Mononuclear cell (primary cell): Measurements from ENCODE around the gene PSKH1. TPM values are rescaled to one million over a fixed set of nuclear protein-coding genes. Genes with fewer than 3 reads are reported as not detected.

ENCODE experiments used
- H3K27me3 ChIP-seq: 2 replicates; pipeline ENCODE4 v1.6.0; 2011; ENCODE audit warnings: low read length, control low read depth; ENCODE audit not compliant: insufficient read depth
- H3K4me1 ChIP-seq: 2 replicates; pipeline ENCODE4 v1.5.1; 2011; ENCODE audit warnings: mild to moderate bottlenecking, low read length, control low read depth; ENCODE audit not compliant: insufficient read depth
- H3K4me3 ChIP-seq: 2 replicates; pipeline ENCODE4 v1.5.1; 2011; ENCODE audit warnings: mild to moderate bottlenecking, low read length, moderate library complexity
- H3K9me3 ChIP-seq: 2 replicates; pipeline ENCODE4 v1.5.1; 2011; ENCODE audit warnings: low read depth, mild to moderate bottlenecking, control low read depth, low read length
- total RNA-seq: library from RNA; depleted of rRNA; stranded (reverse); fragments of >200 nt; gene quantifications from one replicate; pipeline ENCODE4 v1.2.3, GENCODE V29; 2012

The PSKH1 gene
- total RNA-seq, 1 donor = 4.3 TPM

- Histone ChIP-seq H3K4me3 (no peak overlapping the region), H3K4me1 (peaks cover 19% of the 10 kb centered on the region), H3K9me3 (no peaks in the 10 kb centered on the region), H3K27me3 (no peaks in the 10 kb centered on the region)
These were observed 51.8 kb downstream of the PSKH1 start for GRCh38 chr16:67944690-67945391.

DNA sequence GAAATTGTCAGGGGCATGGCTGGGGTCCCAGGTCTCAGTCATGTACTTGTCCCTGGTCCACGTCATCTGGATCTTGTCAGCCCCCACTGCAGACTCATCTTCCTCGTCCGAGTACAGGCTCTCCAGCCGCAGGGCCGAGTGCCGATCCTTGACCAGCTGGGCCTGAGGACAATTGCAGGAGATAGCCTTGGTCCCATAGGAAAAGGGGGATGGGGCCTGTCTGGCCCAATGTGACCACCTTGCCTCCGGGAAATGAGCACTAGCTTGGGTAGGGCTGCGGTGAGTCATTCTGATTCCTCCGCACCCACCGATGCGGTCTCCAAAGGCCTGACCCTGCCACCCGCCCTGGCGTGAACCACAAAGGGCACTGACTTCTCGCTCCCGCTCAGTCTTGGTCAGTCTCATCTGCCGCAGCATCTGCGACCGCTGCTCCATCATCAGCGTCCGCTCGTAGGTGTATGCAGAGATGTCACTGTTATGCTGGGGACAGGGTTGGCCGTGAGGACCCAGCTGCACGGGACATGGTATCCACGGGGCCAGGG lies 52.4 kb downstream of the PSKH1 start:
- Histone ChIP-seq H3K4me3 (no peak overlapping the region), H3K9me3 (no peaks in the 10 kb centered on the region), H3K27me3 (no peaks in the 10 kb centered on the region), H3K4me1 (peaks cover 12% of the 10 kb centered on the region)

GRCh38 chr16:67946128-67946569 lies 53.1 kb downstream of the PSKH1 start:
- Histone ChIP-seq H3K4me1 (peaks cover 9% of the 10 kb centered on the region), H3K27me3 (no peaks in the 10 kb centered on the region), H3K9me3 (no peaks in the 10 kb centered on the region), H3K4me3 (no peak overlapping the region)

GRCh38 chr16:67946966-67947558 lies 54.0 kb downstream of the PSKH1 start:
- Histone ChIP-seq H3K4me3 (no peak overlapping the region), H3K27me3 (no peaks in the 10 kb centered on the region), H3K4me1 (no peaks in the 10 kb centered on the region), H3K9me3 (no peaks in the 10 kb centered on the region)

DNA sequence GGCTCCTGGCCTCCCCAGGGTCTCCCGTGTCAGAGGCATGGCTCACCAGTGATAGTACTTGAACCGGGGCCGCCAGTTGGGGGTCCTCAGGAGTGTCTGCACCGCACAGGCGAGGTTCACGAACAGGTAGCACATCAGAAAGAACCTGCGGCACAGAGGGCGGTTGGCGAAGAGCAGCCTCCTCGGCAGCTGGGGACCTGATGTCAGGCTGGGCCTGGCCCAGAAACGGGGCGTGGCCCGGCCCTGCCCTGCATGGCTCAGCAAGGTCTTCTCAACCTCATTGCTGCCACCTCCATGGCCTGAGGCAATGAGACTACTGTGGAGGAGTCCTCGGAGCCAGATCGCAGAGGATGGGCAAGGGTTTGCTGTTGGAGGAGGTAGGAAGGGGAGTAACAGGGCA lies 55.0 kb downstream of the PSKH1 start:
- H3K4me1 ChIP-seq = no peaks in the 10 kb centered on the region
- no peaks in the 10 kb centered on the region for H3K9me3 ChIP-seq

GRCh38 chr16:67949645-67950044 lies 56.6 kb downstream of the PSKH1 start:
- Histone ChIP-seq H3K9me3 (no peaks in the 10 kb centered on the region), H3K27me3 (no peaks in the 10 kb centered on the region), H3K4me3 (no peak overlapping the region), H3K4me1 (no peaks in the 10 kb centered on the region)

More for the DNA sequence above, 55.0 kb downstream of the PSKH1 start:
- H3K27me3 ChIP-seq = no peaks in the 10 kb centered on the region
- no peak overlapping the region for H3K4me3 ChIP-seq

DNA sequence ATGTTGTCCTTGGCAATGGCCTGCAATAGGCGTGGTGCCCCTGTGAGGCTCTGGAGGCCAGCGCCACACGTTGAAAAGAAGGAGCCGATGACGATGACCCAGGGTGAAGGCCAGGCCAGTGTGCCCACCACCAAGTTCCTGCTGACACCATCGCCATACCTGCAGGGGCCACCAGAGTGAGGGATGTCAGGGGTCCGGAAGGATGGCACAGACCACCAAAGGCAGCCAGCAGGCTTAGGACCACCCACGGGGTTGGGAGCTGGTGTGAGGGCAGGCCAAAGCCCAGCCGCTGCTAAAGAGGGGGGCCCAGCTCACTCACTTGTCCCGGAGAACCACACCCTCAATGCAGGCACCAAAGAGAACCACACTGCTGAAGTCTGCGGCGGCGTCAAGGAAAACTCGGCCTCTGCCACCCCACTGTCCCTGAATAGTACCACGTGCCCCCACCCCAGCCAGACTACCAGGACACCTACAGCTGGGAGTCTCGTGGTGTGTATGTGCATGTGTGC lies 57.3 kb downstream of the PSKH1 start:
- no peak overlapping the region for H3K4me3 ChIP-seq
- no peaks in the 10 kb centered on the region for H3K9me3 ChIP-seq
- no peaks in the 10 kb centered on the region for H3K27me3 ChIP-seq
- H3K4me1 ChIP-seq = no peaks in the 10 kb centered on the region

- no peak overlapping the region for H3K4me3 ChIP-seq
- H3K27me3 ChIP-seq = no peaks in the 10 kb centered on the region
- no peaks in the 10 kb centered on the region for H3K9me3 ChIP-seq
- no peaks in the 10 kb centered on the region for H3K4me1 ChIP-seq
These were observed 58.4 kb downstream of the PSKH1 start for GRCh38 chr16:67951485-67951884.

DNA sequence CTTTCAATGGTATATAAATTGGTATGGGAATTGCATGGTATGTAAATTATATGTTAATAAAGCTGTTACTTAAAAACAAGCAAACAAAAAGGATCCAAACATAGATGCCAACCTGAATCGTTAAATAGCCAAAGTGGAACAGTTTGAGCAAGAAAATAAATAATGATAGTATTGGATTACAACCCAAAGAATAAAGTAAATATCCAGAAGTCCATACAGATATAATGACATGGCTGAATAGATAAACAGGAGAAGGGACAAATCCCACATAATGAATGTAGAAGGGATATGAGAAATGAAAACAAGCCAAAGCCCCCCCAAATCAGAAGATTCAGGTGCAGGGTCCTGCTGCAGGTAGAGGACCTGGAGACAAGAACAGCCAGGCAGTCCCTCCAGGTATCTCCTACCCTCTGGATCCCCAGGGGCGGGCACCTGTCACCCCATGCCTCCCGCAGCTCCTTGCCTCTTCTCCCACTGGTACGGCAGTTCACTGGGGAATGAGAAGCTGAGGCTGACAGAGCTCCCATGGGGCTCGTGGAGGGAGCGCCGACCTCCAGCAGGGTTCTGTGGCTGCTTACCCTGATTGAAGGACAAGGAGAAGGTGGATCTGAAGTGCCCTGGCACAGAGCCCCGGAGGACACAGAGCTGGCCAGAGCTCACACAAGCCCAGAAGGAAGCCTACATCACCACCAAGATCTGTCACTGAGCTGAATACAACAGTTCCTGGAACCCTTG lies 60.8 kb downstream of the PSKH1 start:
- Histone ChIP-seq H3K4me3 (no peak overlapping the region), H3K4me1 (no peaks in the 10 kb centered on the region)

DNA sequence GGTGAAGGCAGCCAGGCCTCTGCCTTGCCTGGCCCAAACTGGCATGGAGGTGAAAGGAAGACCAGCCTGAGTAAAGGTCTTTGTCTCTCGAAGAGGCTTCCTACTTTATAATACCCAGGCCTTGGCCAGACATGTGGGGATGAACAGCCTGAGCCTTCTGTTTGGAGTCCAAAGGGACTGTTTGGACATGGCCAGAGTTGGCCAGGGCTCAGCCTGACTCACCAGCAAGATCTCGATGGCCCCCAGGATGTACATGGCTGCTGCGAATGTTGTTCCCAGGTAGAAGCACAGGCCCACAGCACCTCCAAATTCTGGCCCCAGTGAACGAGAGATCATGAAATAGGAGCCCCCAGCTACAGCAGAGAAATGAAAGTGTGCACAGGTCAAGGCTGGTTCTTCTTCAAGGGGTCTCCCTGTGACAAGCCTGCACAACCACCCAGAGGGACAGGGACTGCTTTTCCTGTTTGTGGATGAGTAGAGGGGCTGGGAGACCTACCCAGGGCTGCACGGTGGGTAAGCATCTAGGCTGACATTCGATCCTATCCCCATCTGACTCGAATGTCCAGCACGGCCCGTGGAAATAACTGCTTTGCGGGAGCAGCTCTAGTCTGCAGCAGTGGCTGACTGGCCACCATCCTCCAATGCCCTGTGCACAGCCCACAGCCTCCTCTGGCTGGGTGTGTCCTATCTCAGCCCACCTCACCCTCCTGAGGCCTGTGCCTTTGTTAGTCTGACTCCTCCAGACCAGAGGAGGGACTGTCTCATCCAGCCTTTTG lies 61.6 kb downstream of the PSKH1 start:
- Histone ChIP-seq H3K4me3 (no peak overlapping the region), H3K9me3 (no peaks in the 10 kb centered on the region), H3K27me3 (no peaks in the 10 kb centered on the region), H3K4me1 (no peaks in the 10 kb centered on the region)

More for the DNA sequence above, 60.8 kb downstream of the PSKH1 start:
- Histone ChIP-seq H3K27me3 (no peaks in the 10 kb centered on the region), H3K9me3 (no peaks in the 10 kb centered on the region)

DNA sequence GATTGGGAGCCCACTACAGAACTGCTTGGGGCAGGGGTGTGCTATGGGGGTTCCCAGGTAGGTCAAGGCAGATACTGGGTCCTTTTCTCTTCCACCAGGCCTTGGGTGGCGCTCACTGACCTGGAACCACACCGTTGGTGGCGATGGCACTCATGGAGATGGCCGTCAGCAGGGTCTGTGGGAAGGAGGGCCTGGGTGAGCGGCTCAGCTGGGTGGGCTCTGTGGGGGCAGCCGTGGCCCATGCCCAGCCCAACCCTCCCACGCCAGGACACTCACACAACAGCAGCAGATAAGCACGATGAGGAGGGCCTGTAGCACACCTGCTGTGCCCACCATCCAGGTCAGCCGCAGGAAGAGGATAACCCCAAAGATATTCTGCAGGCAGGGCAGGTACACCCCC lies 64.6 kb downstream of the PSKH1 start:
- Histone ChIP-seq H3K4me3 (no peak overlapping the region), H3K4me1 (no peaks in the 10 kb centered on the region), H3K9me3 (no peaks in the 10 kb centered on the region), H3K27me3 (no peaks in the 10 kb centered on the region)

- H3K9me3 ChIP-seq = no peaks in the 10 kb centered on the region
- no peaks in the 10 kb centered on the region for H3K27me3 ChIP-seq
These were observed 66.7 kb downstream of the PSKH1 start for GRCh38 chr16:67959536-67960329.

DNA sequence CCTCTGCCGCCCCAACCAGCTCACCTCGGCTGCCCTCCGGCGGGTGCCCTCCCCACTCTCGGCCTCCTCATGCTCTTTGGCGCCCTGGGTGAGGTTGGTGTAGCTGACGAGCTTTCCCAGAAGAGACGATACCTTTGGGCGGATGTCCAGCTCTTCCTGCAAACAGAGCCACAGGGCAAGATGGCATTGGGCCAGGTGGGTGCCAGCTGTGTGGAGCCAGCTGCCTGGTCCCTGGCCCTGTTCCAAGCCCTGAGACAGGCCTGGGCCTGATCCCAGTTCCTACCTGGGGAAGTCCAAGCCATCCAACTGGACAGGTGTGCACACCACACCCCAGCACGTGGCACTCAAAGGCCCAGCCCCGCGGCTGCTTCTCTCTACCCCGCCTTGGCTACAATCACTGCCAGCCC lies 68.5 kb downstream of the PSKH1 start:
- Histone ChIP-seq H3K4me1 (peaks cover 2% of the 10 kb centered on the region), H3K27me3 (no peaks in the 10 kb centered on the region), H3K9me3 (no peaks in the 10 kb centered on the region), H3K4me3 (no peak overlapping the region)

More at GRCh38 chr16:67959536-67960329, 66.7 kb downstream of the PSKH1 start:
- Histone ChIP-seq H3K4me3 (no peak overlapping the region), H3K4me1 (no peaks in the 10 kb centered on the region)

GRCh38 chr16:67962135-67962534 lies 69.1 kb downstream of the PSKH1 start:
- Histone ChIP-seq H3K27me3 (no peaks in the 10 kb centered on the region), H3K4me3 (no peak overlapping the region), H3K4me1 (peaks cover 7% of the 10 kb centered on the region), H3K9me3 (no peaks in the 10 kb centered on the region)
